CD4-positive, alpha-beta T cell treated with Interleukin-2 at 100 ng/mL for 4 hours (primary cell): Measurements from ENCODE around the gene GLRA1.
"Not testable (repeated sequence)": the region's sequence is repeated elsewhere in the genome, so short reads cannot be mapped to it uniquely, and the experiment has no call there.

Source experiments
- DNase-seq: peaks from one replicate; pipeline ENCODE4 v3.0.0-alpha.2; 2020; ENCODE audit warnings: low spot score

Gene GLRA1

GRCh38 chr5:151819830-151820229 lies 104.8 kb downstream of the GLRA1 start:
- no peak for DNase-seq

GRCh38 chr5:151815051-151815450 lies 109.6 kb downstream of the GLRA1 start:
- no peak for DNase-seq

GRCh38 chr5:151812757-151813309 lies 111.8 kb downstream of the GLRA1 start:
- no peak for DNase-seq

DNA sequence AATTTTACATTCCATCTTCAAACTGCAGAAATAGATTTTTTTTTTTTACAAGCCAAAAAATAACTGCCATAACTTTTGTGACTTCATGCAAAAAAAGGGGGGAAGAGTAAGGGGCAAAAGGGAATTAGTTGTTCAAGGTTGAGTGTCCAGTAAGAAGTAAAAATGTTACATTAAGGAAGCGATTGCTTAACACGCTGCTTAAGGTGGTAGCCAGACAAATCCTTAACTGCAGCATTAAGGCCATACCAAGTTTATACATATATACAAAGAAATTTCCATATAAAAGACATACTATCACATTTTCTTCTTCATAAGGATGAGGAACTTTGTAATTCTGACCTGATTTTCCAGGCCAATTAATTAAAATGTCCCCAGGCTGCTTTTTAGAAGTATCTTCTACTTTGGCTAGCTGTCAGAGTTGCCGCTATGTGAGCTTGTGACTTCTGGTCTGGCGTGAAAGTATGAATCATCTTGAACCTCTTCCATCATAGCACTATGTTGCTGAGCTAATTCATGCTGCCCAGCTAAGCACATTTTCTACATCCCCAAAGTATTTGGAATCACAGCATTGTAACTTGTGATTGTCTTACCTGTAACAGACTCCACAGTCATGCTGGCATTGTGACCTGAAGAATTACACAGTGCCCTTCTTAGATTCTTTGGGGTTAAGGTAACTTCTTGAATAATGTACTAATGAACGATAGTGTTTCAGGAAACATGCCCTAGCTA lies 112.9 kb downstream of the GLRA1 start:
- no peak for DNase-seq

DNA sequence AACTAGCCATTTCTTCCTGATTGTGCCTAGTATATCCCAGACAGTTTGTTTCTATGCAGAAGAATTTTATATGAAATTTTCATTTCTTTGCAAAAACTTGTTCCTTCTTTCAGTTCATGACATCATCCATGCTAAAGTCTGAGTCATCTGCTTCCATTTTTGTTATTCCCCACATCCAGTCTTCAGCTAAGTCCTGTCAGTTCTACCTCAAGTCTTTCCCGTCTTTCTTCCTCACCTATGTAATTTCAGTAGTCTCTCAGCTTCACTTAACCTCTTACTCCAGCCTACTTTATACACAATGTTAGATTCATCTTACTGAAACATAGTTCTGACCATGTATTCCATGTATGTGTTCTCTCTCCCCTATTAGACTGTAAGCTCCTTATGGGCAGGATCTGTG lies 113.8 kb downstream of the GLRA1 start:
- no peak for DNase-seq

GRCh38 chr5:151810449-151810848 lies 114.2 kb downstream of the GLRA1 start:
- DNase-seq, result no peak

- no peak for DNase-seq
Observed at GRCh38 chr5:151808451-151809169, 116.0 kb downstream of the GLRA1 start.

DNA sequence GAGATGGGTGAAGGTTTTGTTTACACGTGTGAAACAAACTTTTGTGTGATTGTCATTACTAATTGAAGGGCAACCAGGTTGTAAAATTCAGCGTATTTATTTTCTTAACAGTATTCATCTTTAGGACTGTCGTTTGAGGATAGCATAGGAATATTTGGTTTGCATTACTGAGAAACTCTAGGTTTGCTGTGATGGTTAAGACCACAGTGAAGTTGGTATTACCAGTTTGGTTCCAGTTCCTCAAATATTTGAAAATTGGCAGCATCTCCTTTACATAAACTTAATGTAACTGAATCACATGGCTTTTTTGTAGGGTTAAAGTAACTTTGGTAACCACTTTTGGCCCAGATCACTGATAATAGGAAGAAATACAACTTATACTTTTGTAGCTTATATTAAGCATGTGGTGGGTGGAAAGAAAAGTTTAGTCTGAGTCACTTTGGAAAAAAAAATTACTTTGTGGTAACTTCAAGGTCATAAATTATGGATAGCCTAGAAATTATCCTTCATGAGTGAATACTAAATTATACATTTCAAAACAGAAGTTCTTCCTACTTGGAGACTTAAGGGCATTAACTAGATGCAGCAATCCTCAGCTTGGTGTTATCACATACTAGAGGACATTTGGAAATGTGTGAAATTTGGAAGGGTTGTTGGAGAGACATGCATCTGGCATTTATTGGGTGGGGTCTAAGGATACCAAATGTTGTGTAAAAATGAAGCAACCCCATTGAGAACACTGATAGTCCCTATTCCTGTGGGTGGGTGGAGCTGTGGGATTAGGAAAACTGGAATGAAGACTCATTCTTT lies 119.0 kb downstream of the GLRA1 start:
- no peak for DNase-seq

DNA sequence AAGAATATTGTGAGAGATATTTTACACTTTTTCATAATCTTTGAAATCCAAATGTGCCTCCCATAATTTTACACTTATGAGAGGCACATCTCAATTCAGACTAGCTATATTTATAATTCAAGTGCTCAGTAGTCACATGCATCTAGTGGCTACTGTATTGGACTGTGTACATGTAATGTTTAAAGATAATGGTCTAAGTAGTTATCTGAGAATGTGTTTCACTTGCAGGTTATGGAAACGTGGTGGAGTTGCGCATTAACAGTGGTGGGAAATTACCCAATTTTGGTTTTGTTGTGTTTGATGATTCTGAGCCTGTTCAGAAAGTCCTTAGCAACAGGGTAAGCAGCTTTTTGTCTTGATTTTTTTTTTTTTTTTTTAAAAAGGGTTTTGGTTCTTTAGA lies 124.1 kb downstream of the GLRA1 start:
- no peak for DNase-seq

DNA sequence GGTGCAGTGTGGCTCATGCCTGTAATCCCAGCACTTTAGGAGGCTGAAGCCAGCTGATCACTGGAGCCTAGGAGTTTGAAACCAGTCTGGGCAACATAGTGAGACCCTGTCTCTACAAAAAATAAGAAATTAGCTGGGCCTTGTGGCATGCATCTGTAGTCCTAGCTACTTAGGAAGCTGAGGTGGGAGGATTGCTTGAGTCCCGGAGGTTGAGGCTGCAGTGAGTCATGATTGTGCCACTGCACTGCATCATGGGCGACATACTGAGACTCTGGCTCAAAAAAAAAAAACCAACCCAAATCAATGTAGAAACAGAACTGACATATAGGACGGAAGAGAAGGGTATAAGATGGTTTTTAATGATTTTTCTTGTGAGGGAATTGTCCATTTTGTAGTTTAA lies 125.2 kb downstream of the GLRA1 start:
- DNase-seq, result no peak

DNA sequence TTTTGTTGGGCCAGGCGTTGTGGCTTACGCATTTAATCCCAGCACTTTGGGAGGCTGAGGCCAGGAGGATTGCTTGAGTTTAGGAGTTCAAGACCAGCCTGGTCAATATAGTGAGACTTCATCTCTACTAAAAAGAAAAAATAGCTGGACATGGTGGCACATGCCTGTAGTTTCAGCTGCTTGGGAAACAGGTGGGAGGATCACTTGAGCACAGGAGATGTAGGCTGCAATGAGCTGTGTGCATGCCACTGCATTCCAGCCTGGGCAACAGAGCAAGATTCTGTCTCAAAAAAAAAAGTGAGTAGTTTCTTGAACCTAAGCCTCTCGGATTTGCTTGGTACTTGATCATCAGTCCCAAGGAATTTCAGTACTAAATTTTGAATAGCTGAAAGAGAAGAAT lies 126.0 kb downstream of the GLRA1 start:
- no peak for DNase-seq

- DNase-seq, result no peak
Observed at GRCh38 chr5:151795426-151795825, 129.2 kb downstream of the GLRA1 start.

DNA sequence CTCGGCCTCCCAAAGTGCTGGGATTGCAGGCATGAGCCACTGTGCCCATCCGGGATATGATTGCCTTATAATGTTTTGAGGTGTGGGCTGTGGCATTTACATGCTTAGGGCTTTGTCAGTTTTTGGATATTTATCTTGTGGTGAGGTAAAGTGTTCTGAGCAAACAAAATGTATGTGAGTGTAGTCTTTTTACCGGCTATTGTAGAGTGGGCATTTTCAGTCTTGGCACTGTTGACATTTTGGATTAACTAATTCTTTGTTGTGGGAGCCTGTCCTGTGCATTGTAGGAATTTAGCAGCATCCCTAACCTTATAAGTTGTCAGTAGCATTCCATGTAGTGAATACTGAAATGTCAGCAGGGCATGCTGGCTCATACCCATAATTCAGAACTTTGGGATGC lies 131.3 kb downstream of the GLRA1 start:
- no peak for DNase-seq

DNA sequence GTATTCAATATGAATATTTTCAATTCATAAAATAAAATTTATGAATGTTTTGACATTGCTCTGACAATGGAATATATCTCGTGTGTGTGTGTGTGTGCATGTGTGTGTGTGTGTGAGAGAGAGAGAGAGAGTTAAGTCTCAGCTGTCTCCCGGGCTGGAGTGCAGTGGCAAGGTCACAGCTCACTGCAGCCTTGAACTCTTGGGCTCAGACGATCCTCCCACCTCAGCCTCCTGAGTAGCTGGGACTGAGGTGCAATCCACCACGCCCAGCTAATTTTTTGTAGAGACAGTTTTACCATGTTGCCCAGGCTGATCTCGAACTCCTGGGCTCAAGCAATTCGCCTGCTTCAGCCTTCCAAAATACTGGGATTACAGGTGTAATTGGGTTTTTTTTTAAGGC lies 136.8 kb downstream of the GLRA1 start:
- DNase-seq, result no peak

DNA sequence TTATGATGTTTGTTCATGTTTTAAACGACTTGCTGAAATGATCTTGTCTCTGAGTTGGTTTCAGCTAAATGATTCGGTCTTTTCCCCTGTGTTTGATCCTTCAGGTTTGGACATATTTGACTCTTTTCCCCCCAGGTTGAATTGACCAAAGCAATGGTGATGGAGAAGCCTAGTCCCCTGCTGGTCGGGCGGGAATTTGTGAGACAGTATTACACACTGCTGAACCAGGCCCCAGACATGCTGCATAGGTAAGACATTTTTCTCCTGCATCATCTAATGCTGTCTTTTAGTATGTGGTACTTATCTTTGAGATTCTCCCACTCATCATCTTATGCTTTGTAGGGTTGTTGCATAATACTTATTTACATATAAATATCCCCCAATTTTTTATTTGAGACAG lies 138.2 kb downstream of the GLRA1 start:
- DNase-seq, result no peak

DNA sequence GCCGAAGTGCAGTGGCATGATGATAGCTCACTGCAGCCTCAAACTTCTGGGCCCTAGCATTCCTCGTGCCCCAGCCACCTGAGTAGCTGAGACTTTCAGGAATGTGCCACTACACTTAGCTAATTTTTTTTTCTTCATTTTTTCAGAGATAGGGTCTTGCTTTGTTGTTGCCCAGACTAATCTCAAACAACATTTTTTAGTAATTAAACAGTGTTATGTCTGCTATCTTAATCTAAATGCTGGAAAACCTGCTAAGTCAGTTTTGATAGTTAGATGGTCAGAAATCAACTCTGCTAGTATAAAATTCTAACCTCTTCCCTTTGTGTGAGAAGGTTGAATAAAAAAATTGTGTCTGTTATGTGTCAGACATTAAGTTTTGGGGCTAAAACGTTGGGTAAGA lies 140.5 kb downstream of the GLRA1 start:
- DNase-seq, result no peak

GRCh38 chr5:151783664-151784063 lies 141.0 kb downstream of the GLRA1 start:
- DNase-seq, result not testable (repeated sequence)

DNA sequence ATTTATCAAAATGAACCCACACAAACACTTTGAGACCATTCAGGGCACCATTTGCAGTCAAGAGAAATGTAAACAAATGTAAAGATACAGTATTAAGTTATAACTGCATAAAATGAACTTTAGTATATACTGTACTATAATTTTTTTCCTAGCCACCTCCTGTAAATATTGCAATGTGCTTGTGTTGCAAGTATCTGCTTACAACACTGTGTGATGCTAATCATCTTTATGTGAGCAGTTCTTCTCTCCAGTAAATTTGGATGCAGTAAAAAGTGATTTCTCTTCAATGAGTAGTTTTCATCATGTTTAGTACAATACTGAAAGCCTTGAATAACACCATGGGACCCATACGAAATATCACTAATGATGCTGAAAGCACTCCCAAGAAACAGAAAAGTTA lies 143.4 kb downstream of the GLRA1 start:
- DNase-seq, result no peak

- no peak for DNase-seq
Observed at GRCh38 chr5:151780348-151780747, 144.3 kb downstream of the GLRA1 start.

- DNase-seq, result no peak
Observed at GRCh38 chr5:151779531-151780125, 145.0 kb downstream of the GLRA1 start.

DNA sequence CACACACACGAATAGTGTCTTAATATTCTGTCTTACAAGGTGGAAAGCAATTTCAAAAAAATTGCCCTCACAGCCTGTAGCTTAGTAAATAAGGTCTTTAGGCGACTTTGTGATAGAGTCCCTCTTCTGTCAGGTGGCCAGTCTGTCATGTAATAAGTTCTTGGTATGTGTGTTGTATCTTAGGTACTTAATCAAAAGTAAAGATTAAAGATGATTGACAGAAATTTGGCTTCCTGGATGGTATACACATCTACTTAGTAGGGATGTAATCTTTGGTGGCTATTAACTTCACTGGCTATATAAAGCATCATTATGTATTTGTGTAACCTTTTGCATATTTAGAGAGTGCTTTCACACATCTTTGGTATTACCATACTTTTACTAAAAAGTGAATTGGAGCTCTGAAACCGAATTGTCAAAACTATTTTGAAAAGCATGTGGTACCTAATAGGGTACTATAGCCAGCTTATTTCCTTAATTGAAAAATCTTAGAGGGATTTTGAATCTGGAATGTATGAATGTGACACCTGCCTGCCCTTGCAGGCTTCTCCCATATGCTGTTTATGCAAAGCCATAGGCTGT lies 149.5 kb downstream of the GLRA1 start:
- DNase-seq, result no peak

DNA sequence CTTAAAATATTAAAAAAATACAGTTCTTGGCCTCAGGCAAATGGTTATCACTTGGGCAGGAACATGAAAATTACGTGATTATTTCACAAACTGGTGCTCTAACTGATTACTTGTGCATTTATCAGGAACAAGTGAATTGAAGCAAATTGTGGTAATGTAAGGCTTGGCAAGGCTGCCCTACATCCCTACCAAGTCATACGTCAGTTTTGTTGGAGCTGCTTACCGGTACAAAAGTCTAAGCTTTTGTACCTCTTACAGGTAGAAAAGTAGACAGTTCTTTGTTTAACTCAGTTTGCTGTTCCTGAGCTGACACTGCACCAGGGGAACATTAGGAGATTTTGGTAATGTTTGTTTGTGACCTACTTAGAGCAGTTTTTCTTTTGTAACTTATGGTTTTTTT lies 150.7 kb downstream of the GLRA1 start:
- no peak for DNase-seq
